HG03039 (cell line): ENCODE results near the gene UROS.
A peak's percentile ranks its signal among the peaks of the same experiment; 100 is the strongest.

Experiments used
- ATAC-seq: cut with Tn5 transposase; IDR thresholded peaks from one replicate; pipeline ENCODE4 v1.9.1; 2021; ENCODE audit warnings: mild to moderate bottlenecking, moderate library complexity; ENCODE audit not compliant: unreplicated experiment

UROS gene

DNA sequence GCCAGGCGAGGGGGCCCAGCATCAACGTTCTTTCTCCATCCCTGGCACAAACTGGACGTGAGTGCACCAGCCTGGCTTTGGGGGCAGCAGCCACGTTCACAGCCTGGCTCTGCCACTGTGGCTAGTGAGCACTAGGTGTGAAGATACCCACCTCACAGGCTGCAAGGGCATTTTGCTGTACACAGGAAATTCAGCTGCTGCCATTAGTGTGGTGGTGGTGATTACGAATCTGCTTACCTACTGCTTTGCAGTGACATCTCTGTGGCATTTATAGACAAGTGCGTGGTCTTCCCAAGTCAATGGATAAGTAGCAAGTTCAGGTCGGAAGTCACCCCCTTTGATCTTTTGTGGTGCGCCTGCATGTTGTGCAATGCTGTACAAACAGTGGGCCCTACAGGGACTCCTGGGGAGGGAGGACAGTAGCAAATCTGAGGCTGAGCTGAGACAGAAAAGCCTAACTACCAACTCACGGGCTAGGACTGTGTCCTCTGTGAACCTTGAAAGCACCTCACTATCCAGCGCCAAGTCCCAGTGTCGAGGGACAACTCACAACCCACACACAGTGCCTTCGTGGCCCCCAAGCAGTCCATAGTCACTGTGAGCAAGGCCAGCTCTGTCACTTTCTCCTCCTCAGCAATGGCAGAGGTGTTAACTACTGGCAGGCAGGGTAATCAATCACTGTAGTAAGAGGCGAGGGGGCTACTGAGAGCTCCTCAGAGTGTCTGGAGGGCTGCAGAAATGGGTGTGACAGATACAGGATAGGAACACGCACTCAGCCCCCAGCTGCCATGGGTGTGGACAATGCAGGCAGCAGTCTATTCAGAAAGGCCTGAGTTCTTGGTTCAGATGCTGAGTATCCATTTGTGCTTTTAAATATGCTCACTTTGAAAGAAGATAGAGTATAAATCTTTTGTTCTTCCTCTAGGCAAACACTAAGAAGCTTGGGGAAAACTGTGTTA, 30.4 kb downstream of the UROS start:
- ATAC-seq, result no peak

DNA sequence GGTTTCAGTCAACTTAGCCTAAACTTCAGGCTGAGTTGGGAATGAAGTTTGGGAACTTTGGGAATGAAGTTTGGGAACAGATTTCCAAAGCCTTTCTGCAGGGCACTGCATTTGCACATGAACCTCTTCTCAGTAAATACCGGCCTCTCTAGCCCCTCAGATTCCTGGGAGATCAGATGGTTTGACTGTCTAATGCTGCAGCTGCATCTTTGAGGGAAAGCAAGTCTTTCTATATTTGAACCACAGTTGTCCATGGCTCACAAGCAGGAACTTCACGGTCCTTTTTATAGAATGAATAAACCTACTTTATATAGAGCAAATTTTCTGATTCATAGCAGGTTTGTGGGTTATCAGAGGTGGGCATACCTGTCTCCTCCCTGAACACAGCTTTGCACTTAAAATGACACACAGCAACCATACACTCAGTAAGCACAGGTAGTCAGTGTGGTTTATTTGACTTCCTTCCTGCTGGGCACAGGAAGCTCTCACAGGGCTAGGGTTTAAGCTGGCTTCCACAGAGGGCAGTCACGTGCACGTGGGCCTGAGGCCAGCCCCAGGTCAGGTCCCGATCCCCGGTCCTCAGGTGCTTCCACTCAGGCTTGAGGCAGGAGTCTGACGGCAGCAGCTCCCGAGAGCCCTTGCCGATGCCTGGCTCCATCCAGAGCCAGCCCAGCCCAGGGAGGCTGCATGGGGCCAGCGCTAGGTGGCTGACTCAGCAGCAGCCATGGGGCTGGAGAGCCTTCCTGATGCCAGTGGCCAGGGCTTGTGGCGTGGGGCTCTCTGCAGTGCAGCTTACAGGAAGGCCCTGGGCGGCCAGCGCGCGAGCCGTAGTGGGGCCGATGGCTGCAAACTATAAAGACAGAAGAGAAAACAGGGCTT, 34.7 kb downstream of the UROS start:
- no peak for ATAC-seq

DNA sequence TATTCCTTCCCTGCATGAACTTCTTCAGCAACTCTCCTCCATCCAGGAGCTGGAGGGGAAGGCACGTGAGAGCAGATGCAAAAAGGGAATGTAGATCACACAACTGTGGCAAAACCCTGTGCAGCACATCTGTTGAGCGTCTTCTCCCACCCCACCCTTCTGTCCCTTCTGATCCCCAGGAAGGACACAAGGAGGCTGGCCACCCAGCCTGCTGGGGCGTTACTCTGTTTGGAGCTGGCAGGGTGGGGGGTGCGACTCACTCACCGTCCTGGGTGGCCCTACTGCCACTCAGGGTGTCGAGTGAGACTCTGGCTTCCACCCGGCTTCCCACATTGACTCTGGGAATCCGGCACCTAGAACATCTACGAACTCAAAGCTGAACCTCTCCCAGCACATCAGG, 37.3 kb downstream of the UROS start:
- ATAC-seq, result no peak

DNA sequence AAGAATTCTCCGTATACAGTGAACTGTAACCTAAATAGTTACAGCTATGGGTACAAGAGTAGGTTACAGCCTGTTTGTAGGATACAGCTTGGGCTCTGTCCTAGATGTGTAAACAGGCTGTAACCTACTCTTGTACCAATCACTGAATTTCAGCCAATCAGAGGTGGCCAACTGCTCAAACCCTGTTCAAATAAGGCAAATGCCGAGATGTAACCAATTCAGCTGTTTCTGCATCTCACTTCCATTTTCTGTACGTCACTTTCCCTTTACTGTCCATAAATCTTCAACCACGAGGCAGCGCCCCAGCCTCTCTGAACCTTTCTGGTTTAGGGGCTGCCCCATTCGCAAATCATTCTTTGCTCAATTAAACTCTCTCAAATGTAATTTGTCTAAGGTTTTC, 39.1 kb downstream of the UROS start:
- peak; percentile 48 for ATAC-seq

DNA sequence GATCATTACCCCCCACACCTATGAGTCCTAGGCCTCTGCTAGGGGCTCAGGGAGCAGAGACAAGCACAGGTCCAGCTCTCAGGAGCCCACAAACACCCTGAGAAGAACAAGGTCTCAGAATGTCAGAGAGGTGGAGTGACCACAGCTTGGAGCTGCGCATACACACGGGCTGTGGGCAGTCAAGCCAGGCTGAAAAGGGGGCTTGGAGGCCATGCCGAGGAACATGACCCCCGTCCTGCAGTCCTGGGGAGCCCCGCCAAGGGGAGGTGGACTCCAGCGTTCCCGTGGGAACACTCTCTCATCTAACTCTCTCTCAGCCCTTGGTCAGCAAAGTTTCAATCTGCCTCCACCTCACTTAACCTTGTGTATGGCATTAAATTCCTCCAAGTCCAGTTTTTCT, 39.6 kb downstream of the UROS start:
- no peak for ATAC-seq

DNA sequence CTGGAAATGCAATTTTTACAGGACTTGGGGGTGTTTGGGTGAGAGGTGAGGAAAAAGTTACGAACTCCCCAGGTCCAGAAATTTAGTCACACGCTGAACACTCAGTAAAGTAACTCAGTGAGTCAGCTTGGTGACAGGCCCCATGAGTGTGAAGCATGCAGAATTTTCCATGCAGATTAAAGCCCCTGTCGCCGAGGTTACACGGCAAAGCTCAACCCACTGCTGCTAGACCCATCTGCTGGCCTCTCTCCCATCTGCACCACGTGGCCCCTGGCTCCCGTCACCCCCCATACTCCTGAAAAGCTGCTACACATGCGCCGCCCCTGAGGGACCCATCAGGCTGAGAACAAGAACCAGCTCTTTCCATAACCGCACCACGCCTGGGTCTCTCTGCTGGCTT, 40.4 kb downstream of the UROS start:
- no peak for ATAC-seq

DNA sequence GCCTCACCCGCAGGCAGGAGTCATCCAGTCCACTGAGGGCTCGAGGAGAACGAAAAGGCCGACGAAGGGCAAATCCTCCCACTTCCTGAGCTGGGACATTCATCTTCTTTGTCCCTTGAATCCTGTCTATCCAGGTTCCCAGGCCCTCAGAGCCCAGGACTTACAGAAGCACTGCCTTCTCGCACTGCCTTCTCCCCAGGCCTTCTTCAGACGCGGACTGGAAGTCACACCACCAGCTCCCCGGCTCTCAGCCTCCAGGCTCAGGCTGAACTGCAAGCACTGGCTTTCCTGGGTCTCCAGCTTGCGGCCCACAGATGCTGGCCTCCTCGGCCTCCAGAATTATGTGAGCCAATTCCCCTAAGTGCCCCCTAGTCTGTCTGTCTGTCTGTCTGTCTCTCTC, 41.0 kb downstream of the UROS start:
- no peak for ATAC-seq

DNA sequence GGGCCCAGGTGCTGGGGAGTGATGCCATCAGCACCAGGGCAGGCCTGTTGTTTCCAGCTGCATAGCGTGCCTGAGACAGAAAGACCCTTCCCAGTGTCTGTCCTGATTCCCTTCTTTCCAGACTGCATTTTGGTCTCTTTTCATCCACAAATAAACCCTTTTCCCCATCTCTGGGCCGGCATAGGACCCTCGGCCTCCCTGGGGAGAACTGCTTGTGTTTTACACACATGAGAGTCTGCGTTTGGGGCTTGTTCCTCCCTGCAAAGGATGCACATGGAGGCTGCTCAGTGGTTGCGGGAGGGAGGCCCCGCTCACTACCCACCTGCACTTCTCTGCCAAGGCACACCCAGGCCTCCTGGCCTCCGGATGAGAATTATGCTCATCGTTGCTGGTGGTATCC, 41.7 kb downstream of the UROS start:
- ATAC-seq, result no peak

DNA sequence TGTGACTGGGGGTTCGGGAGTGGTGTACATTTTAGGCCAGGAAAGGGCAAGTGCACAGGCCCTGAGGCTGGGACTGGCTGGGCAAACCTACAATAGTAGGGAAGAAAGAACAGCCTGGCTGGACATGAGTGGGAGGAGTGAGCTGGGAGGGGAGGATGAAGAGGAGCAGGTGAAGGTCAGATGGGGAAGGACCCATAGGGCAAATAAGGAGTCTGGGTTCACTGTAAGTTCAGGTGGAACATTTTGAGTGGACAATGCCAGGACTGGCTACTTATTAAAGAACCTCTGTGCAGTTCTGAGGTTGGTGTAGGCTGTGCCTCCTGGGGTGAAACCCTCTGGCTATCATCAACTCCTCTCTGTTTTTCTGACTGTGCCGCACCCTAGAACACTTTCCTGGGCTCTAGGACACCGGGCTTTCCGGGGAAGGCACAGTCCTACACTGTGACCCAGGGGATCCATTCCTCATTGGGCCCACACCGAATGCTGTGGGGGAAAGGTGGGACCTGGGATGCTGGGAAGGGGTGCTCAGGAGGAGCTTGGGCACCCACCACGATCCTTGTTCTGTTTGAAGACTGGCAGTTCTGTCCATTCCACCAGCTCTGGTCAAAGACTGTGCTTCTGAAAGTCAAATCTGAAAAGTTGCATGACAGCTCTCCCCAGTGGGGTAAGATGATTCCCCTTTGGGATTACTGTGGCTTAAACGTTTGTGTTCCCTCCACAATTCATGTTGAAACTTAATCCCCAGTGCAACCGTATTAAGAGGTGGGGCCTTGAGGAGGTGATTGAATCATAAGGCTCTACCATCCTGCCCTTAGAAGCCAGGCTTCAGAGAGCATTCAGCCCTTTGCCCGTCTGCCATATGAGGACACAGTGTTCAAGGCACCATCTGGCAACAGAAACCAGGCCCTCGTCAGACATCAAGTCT, 43.4 kb downstream of the UROS start:
- ATAC-seq, result no peak

DNA sequence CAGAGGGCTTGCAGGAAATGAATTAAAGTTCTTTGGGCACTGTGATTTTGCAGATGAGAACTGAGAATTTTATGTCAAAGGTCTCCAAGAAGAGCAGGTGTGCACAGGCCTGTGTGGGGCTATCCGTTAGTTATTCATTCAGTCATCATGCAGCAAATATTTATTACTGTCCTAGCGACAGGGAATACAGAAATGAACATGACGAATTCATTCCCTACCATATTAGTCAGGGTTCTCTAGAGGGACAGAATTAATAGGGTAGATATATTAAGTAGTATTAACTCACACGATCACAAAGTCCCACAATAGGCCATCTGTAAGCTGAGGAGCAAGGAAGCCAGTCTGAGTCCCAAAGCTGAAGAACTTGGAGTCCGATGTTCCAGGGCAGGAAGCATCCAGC, 44.5 kb downstream of the UROS start:
- ATAC-seq, result no peak

DNA sequence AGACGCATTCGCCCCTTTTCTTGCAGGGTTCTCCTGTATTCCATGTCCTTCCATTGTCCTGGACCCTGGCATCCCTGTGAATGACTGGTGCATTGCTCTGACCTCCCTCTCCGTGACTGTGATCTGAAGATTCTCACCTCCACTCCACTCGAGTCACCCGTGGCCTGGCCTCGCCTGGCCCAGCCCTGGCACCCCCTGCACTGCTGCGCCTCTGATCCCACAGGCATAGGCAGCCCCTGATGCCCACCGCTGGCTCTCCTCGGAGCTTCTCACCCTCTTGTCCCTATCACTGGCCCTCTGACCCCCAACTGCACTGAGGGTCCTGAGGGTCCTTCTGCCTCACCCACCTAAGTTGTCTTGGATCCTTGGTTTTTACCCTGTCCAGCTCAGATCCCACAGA, 45.3 kb downstream of the UROS start:
- ATAC-seq, result no peak

DNA sequence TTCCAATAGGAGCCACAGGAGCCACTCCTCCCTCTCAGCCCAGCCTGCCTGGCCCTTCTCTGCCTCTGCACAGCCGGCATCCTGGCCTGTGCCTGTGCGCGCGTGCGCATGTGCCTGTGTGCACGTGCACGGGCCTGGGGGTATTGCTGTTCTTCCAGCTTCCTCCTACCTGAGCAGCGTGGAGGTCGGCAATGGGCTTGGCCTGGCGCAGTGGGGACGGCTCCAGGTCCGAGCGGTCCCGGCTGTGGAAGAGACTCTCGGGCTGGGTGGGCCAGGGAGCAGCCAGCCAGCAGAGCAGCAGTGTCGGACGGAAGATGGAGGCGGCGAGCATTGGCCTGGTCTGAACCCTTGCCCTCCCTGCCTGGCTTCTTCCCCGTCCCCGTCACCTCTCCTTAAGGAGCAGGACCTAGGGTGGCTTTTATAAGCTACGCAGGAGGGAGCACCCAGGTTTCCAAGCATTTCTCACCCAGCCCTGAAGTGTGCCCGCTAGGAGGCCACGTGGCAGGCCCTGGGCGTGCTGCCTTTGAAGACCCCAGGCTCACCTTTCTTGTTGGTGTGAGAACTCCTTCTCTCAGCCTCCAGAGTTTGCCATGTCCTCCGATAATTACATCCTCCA, 47.5 kb downstream of the UROS start, which contains the start of gene MMP21:
MMP21 (minus strand) TSS at position 331 of the 616 bp plus-strand sequence; CDS start at position 331, 0 bp downstream.
- no peak for ATAC-seq

DNA sequence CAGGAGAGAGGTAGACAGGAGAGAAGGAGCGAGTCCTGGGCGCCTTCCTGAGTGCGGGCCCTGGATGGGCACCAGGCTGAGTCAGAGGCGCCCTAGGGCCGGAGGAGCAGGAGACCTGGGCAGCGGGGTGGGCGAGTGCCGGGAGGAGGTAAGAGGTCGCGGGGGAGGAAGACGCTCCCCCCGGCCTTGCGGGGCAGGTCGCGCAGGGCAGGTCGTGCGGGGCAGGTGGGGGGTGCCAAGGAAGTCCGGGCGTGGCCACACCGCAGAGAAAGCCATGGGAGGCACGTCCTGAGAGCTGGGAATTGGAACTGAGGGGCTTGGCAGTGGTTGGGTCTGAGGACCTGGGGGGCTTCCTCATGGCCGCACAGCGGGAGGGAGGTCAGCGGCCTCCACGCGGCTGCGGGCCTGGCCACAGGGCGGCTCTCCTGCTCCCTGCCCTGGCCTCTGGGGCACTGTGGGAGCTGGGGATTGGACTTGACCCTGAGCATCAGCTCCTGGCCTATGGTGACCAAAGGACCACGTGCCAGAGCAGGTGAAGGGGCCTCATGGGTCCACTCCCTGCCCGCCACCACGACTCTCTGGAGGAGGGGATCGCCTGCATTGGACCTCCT, 48.4 kb downstream of the UROS start:
- ATAC-seq, result no peak

DNA sequence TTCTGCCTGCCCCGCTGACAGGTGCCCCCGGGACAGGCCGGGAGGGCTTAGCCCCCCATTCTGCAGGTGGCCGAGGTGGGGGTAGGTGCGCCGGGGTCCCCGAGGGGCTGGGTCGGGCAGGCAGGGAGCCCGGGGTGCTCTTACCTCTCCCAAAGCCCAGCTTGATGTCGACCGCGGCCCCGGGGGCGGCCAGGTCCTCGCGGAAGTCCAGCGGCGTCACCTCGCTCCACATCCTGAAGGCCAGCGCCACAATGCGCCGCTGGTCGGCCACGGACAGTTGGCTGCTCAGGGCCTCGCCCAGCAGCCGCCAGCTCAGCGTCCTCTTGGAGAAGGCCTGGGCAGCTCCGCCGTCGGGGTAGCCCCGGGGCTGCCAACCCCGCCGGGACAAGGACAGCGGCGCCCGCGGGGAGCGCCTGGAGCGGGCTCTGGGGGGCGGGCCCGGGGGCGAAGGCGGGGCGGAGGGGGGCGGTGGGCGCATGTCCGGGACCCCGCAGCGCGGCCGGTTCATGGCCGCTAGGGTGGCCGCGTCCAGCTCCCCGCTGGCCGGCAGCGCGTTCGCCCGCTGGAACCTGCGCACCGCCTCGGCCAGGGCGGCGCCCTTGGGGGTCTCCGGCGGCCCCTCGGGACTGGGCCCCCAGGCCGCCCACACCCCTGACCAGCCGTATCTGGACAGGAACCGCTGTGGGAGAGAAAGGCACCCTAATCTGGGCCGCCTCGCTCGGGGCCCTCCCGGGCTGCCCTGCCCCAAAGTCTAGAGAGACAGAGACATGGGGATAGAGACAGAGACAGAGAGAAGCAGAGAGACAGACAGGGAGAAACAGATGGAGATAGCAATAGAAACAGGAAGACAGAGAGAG, 49.1 kb downstream of the UROS start:
- no peak for ATAC-seq

DNA sequence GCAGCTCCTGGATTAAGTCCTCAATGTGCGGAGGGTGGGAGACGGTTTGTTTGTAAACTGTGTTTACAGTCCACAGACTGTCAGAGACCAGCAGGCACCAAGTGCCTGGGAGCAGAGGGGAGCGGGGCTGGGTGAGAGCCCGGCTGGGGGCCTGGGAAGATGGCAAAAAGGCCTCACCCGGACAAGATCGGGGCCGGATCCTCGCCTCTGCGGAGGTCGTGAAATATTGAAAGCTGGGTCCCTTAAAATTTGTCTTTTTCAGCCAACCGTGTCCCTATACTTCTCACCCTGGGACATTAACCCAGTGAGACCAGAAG, 50.2 kb downstream of the UROS start:
- ATAC-seq, result no peak

DNA sequence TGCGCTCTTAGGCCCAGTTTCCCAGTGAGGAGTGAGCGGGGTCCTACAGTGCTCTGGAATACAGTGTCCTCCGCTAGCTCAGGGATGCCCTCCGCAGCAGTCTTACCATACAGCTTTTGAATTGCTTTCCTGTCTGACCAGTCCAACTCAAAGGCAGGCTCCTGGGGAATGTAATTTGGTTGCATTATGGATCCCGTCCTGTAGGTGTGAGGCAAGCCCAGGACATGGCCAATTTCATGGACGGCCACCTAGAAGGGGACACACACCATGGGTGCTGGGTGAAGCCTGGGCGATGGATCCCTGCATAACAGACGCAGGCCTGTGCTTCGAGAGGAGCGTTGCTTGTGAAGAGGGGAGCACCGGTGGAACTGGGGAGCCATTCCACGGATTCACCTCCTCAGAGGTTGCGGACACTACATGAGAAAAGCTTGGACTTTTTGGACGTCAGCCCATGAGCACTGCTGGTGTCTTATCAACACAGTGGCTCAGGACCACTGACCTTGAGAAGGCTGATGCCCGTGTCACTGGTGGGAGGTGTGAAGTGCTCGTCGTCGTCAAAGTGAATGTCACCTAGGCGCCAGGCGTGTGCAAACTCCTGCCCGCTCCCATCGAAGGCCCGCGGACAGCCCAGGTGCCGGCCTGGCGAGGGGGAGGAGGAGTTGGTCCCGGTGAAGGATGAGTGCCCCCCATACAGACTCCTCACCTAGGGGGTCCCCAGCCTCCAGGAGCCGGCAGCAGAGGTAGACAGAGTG, 50.8 kb downstream of the UROS start:
- no peak for ATAC-seq

DNA sequence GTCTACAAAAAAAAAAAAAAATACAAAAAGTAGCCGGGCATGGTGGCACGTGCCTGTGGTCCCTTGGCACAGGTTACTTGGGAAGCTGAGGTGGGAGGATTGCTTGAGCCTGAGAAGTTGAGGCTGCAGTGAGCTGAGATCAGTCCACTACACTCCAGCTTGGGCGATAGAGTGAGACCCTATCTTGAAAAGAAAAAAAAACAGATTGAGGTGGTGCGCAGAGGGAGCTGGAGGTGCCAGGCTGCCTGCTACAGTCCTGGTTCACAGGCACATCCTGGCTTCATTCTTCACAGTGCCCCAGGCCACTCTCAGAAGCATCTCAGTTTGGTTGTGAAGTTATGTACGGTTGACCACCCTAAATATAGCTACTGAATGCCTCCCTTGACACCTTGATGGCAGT, 52.2 kb downstream of the UROS start:
- ATAC-seq, result no peak

DNA sequence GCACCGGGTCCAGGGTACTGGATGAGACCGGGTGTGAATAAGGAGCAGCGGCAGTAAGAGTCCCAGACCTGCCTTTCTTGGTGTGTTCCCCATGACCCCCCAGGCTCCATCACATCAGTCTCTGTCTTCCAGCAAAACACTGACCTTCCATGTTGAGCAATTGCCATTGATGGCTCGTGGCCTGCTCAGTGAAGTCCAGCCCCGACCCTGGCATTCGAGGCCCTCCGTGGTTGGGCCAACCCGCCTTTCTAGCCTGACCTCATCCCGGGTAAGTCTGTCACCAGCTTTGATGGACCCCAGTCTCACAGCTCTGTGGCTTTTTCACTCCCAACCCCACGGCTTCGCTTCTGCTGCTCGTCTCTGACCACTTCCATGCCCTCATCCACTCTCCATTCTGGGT, 53.9 kb downstream of the UROS start:
- ATAC-seq, result no peak
